Stomach smooth muscle (tissue), 2 donors: ENCODE results near the gene SYCE1L.

Source experiments
- H3K27ac ChIP-seq: one replicate; pipeline ENCODE4 v1.7.0; 2013; ENCODE audit warnings: mild to moderate bottlenecking, low read length, inconsistent platforms
- H3K27me3 ChIP-seq, 2 donors: one replicate each; pipeline ENCODE4 v1.7.0; 2013; ENCODE audit warnings: low read length in 2 of 2; ENCODE audit not compliant: insufficient read depth in 2 of 2, control insufficient read depth in 1 of 2
- H3K36me3 ChIP-seq, 2 donors: one replicate each; pipeline ENCODE4 v1.7.0; 2013; ENCODE audit warnings: low read length in 2 of 2; ENCODE audit not compliant: control insufficient read depth in 2 of 2, insufficient read depth in 2 of 2
- H3K4me1 ChIP-seq: one replicate; pipeline ENCODE4 v1.7.0; 2013; ENCODE audit warnings: low read length; ENCODE audit not compliant: control insufficient read depth, insufficient read depth
- H3K4me3 ChIP-seq, 2 donors: one replicate each; pipeline ENCODE4 v1.7.0; 2013; ENCODE audit warnings: low read length in 2 of 2
- H3K9ac ChIP-seq, 2 donors: one replicate each; pipeline ENCODE4 v1.7.0; 2013; ENCODE audit warnings: low read length in 2 of 2, mild to moderate bottlenecking in 1 of 2
- H3K9me3 ChIP-seq, 2 donors: one replicate each; pipeline ENCODE4 v1.7.0; 2013; ENCODE audit warnings: low read length in 2 of 2; ENCODE audit not compliant: control insufficient read depth in 2 of 2
- donor health status: healthy.
- donor health status: Pancreatic carcinoma.

Gene SYCE1L

DNA sequence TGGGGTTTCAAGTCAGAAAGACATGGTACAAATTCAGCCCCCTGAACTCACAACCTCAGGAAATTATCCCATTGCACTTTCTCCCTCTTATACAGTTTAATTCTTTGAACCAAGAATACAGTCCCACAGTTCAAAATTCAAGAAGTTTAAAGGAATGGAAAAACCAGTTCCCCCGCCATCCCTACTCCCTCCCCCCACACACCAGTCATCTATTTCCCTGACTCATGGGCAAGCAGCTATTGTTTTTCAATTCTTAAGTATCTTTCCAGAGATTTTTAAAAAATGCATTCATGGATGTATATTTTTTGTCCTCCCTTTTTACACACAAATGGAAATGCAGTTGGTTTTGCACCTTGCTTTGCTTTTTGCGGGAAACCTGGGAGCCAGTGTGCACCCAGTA lies 7.3 kb downstream of the SYCE1L start:
- H3K9me3 ChIP-seq = no peaks in the 10 kb centered on the region
- H3K27ac ChIP-seq = no peak overlapping the region
- H3K4me3 ChIP-seq = no peak overlapping the region
- peaks cover 2 to 8% of the 10 kb centered on the region in 2 donors for H3K27me3 ChIP-seq
- no peaks in the 10 kb centered on the region for H3K36me3 ChIP-seq
- no peak overlapping the region for H3K9ac ChIP-seq
- no peaks in the 10 kb centered on the region for H3K4me1 ChIP-seq

DNA sequence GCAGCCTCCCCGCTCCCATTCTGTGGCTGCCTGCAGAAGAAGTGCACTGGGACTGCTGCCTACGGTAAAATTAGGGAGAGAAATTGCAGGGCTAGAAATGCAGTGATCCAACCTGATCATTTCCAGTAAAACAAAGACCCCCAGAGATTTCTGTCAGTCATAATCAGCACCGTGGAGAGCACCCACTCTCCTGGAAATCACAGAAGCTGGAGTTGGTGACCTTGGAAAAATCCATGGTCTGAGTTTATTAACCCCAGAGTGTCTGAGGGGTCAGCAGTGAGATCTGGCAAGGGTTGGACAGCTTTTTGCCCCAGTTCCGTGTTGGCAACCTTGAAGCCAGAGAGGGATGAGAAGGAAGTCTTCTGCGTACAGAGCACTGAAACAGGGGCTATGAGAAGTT lies 7.8 kb downstream of the SYCE1L start:
- no peak overlapping the region for H3K4me3 ChIP-seq

DNA sequence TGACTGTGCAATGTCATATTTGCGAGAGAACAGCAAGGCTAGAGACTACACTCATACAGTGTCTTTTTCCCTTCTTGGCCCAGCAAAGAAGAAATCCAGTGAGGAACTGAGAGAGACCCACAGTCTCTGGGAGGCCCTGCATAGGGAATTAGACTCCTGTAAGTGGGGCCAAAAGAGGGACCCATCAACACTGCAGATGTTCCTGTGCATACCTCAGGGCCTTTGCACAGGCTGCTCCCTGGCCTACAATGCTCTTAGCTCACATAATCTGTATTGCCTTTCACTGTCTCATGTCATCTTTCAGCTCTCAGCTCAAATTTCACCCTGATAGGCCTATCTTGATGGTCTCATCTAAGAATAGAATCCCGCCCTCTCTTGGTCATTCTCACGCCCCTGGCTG lies 9.2 kb downstream of the SYCE1L start:
- H3K4me3 ChIP-seq = no peak overlapping the region
- H3K4me1 ChIP-seq = peaks cover 15% of the 10 kb centered on the region
- H3K27ac ChIP-seq = no peak overlapping the region
- H3K9me3 ChIP-seq = no peaks in the 10 kb centered on the region
- no peaks in the 10 kb centered on the region for H3K36me3 ChIP-seq
- H3K27me3 ChIP-seq = peaks cover 16 to 17% of the 10 kb centered on the region in 2 donors
- no peak overlapping the region for H3K9ac ChIP-seq

More for the DNA sequence above, 7.8 kb downstream of the SYCE1L start:
- Histone ChIP-seq H3K27ac (no peak overlapping the region), H3K9ac (no peak overlapping the region), H3K36me3 (no peaks in the 10 kb centered on the region), H3K4me1 (peaks cover 4% of the 10 kb centered on the region), H3K27me3 (peaks cover 7 to 12% of the 10 kb centered on the region in 2 donors), H3K9me3 (no peaks in the 10 kb centered on the region)

DNA sequence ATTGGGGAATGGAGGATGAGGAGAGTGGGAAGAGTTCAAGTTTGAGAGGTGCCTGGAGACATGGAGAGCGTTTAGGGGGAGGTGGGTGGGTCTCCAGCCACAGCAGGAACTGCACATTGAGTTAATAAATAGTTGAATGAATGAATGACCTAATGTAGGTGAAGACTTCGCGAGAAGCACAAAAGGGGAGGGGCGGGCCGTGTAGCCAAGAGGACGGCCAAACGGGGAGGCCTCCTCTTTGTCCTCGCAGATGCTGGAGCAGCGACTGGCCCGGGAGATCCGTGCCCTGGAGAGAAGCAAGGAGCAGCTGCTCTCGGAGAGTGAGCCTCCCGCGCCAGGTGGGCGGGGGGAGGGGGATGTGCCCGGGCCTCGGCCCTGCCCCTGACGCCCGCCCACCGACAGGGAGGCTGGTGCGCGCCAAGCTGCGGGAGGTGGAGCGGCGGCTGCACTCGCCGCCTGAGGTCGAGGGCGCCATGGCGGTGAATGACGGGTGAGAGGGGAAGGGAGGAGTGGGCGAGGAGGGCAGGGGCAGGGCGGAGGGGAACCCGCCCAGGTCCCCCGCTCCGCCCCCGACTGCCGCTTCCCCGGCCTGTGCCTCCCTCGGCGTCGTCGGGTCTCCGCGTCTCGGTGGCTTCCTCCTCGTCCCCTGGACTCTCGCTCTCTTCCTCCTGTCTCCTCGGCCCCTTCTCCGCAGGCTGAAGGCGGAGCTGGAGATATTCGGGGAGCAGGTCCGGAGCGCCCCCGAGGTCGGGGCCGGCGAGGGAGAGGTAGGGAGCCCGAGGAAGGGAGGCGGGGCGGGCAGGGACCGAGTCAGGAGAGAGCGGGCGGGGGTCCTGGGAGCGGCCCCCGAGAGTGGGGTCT lies 12.9 kb downstream of the SYCE1L start:
- Histone ChIP-seq H3K9ac (peak overlapping the region in 1 of 2 donors; percentile 61), H3K36me3 (no peaks in the 10 kb centered on the region), H3K9me3 (no peaks in the 10 kb centered on the region), H3K4me3 (peak overlapping the region; percentile 57 to 73), H3K27me3 (peaks cover 17 to 19% of the 10 kb centered on the region in 2 donors), H3K27ac (no peak overlapping the region), H3K4me1 (peaks cover 15% of the 10 kb centered on the region)

DNA sequence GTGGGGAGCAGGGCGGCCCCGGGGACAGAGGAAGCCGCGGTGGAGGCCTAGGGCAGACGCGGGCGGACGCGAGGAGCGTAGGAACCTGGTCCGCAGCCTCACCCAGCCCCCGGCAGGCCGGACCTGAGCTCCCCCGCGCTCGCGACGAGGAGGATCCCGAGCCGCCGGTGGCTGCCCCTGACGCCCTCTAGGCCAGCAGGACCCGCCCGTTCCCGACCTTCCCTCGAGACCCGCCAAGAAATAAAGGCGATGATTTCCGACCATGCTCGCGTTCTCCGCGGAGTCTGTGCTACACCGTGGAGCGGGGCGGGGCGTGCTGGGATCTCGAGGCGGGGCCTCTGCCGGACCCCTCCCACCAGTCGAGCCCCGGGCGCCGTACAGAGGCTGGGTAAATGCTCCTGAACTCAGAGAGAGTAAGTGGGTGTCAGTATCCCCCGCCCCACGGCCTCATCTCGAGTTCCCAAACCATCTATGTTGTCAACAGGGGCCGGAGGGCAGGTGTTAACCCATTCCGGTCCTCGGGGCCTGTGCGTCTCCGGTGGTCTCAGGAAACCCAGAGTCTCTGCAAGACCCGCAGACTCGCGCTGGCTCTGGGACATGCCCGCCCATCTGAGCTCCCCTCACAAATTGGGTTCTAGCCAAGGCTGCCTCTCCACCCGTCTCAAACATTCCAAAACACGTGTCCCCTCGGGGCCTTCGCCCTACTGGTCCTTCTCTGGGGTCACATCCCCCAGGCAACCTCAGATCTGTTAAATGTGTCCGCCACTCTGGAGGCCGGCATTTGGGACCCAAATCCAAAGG lies 13.7 kb downstream of the SYCE1L start:
- H3K36me3 ChIP-seq = no peaks in the 10 kb centered on the region
- peaks cover 17 to 19% of the 10 kb centered on the region in 2 donors for H3K27me3 ChIP-seq
- H3K4me1 ChIP-seq = peaks cover 15% of the 10 kb centered on the region
- H3K9me3 ChIP-seq = no peaks in the 10 kb centered on the region
- H3K9ac ChIP-seq = peak overlapping the region in 1 of 2 donors; percentile 61
- no peak overlapping the region for H3K27ac ChIP-seq
- peak overlapping the region; percentile 57 to 73 for H3K4me3 ChIP-seq

DNA sequence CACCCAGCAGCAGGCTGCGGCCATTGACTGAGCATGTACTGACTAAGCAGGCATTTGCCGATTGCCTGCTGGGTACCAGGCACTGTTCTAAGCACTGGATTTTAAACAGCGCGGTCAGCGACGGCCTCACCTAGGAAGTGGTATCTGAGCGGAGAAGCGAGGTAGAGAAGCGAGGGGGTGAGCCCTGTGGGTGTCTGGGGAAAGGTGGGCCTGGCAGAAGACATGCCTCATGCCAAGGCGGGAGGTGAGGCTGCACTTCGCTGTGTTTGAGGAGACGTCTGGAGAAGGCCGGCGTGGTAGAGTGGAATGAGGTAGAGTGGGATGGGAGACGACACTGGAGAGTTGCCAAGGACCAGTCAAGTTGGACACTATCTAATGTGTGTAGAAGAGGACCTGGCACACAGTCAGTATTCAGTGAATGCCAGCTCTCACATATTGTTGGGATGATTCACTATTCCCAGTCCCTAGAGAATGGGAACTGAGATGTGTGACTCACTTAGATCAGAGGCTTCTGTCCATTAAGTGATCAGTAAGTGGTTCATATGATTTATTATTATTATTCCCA lies 14.4 kb downstream of the SYCE1L start:
- peaks cover 15% of the 10 kb centered on the region for H3K4me1 ChIP-seq
- no peaks in the 10 kb centered on the region for H3K36me3 ChIP-seq
- no peaks in the 10 kb centered on the region for H3K9me3 ChIP-seq
- H3K27me3 ChIP-seq = peaks cover 17 to 18% of the 10 kb centered on the region in 2 donors
- no peak overlapping the region for H3K9ac ChIP-seq
- H3K4me3 ChIP-seq = no peak overlapping the region
- no peak overlapping the region for H3K27ac ChIP-seq

DNA sequence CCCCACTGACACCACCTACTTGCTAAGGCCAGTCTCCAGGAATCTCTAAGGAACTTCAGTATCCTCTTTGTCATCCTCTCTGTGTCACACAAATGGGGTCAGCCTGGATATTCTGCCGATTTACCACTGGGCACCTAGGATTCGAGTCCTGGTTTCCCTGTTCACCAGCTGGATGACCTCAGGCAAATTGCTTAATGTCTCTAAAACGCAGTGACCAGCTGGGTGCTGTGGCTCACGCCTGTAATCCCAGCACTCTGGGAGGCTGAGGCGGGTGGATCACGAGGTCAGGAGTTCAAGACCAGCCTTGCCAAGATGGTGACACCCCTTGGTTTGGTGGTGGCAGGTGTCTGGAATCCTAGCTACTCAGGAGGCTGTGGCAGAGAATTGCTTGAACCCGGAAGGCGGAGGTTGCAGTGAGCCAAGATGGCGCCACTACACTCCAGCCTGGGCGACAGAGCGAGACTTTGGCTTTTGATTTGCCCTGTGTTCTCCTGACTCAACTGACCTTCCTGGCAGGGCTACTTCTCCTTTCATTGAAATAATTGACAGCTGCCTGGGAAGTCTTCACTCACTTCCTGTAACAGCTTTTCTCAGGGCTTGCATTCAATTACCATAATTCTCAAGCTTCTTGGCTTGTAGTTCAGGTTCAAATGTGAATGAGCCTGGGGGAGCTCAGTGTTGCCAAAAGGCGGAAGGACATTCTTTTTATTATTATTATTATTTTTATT lies 15.4 kb downstream of the SYCE1L start:
- Histone ChIP-seq H3K36me3 (no peaks in the 10 kb centered on the region), H3K4me3 (no peak overlapping the region), H3K9ac (no peak overlapping the region), H3K9me3 (no peaks in the 10 kb centered on the region), H3K27ac (no peak overlapping the region), H3K4me1 (peaks cover 15% of the 10 kb centered on the region), H3K27me3 (peaks cover 16 to 17% of the 10 kb centered on the region in 2 donors)

DNA sequence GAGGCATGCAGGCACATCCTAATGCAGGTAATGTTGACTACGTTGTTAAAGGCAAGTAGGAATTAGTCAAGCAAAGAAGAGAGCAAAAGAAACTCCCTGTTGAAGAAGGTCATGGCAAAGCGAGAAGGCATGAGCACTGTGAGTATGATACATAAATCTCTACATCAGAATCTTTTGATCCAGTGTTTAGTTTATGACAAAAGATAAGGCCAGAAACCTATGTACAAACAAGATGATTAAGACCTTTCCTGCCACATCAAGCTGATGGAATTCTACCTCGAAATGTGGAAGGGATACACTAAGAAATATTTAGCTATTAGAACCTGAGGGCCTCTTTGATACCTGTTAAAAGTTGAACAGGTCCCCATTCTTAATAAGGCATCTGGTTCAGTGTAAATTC lies 20.2 kb downstream of the SYCE1L start:
- Histone ChIP-seq H3K36me3 (no peaks in the 10 kb centered on the region), H3K9me3 (no peaks in the 10 kb centered on the region), H3K9ac (no peak overlapping the region), H3K27me3 (no peaks in the 10 kb centered on the region), H3K4me3 (no peak overlapping the region), H3K4me1 (no peaks in the 10 kb centered on the region), H3K27ac (no peak overlapping the region)

DNA sequence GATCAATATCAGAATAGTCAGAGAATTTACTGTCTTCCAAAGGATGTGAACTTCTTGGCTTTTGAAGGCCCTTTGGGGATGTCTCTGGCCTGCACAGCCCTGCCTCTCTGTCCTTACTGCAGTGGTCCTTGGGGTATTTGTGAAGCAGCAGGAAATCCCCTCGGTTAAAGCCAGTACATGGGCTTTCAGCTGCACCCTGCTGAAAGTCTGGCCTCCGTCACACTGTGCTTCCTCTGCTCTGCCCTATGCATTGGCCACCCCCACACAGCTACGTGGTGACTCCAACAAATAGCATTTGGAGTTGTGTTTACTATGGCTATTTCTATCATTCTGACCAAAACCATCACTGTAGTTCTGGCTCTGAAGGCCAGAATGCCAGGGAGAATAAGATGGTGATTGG lies 21.2 kb downstream of the SYCE1L start:
- H3K4me1 ChIP-seq = no peaks in the 10 kb centered on the region
- no peaks in the 10 kb centered on the region for H3K36me3 ChIP-seq
- H3K9ac ChIP-seq = no peak overlapping the region
- H3K27ac ChIP-seq = no peak overlapping the region
- H3K27me3 ChIP-seq = peaks cover 0 to 5% of the 10 kb centered on the region in 2 donors
- H3K9me3 ChIP-seq = no peaks in the 10 kb centered on the region
- H3K4me3 ChIP-seq = no peak overlapping the region

DNA sequence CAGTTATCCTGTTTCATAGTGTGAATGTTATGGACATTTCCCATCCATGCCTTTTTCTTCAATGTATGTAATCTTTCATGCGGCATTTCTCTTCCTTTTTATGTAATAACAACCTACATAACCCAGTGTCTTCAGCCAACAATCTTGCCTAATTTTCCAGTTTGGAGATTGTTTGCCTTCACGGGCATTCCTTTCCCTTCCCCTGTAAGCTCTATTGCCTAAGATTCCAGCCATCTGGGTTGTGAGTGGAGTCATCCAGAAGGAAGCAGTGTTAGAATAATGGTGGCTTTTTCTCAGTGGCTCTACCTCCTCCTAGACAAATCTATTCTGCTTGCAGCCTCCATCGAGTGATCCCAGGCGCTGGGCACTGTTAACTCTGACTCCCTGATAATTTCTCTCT lies 22.3 kb downstream of the SYCE1L start:
- no peaks in the 10 kb centered on the region for H3K4me1 ChIP-seq
- no peaks in the 10 kb centered on the region for H3K36me3 ChIP-seq
- no peak overlapping the region for H3K9ac ChIP-seq
- no peak overlapping the region for H3K27ac ChIP-seq
- H3K9me3 ChIP-seq = no peaks in the 10 kb centered on the region
- H3K4me3 ChIP-seq = no peak overlapping the region
- peaks cover 0 to 6% of the 10 kb centered on the region in 2 donors for H3K27me3 ChIP-seq
